IMR-90 (cell line): ENCODE measurements around the gene STK32A. TPM values are rescaled to one million over a fixed set of nuclear protein-coding genes. Genes with fewer than 3 reads are reported as not detected.

ENCODE experiments used
- ATAC-seq: fragments of 200-7000 bp; cut with Tn5 transposase; 2 replicates; pipeline ENCODE4 v1.9.1; 2020; ENCODE audit warnings: low read depth, mild to moderate bottlenecking, moderate library complexity
- BruUV-seq: library from RNA; stranded (reverse); fragments of 400-500 nt; replicated peaks from 2 replicates; lab custom pipeline; 2021; lab: Mats Ljungman, UMichigan
- CTCF ChIA-PET: fragments of 300-600 bp; formaldehyde crosslinking; extraction: SDS; loops from one replicate; lab custom pipeline; 2021; ENCODE audit warnings: antibody characterized with exemption; lab: Yijun Ruan, JAX
- POLR2A ChIA-PET: fragments of 300-600 bp; sonication (Branson Sonifier 250); formaldehyde crosslinking; loops from one replicate; lab custom pipeline; 2022; ENCODE audit warnings: antibody characterized with exemption; ENCODE audit not compliant: unreplicated experiment; lab: Charles Lee
- DNase-seq: peaks from one replicate; pipeline ENCODE4 v3.0.0; 2013
- H2AFZ ChIP-seq: replicated peaks from 2 replicates; pipeline ENCODE3; 2013; ENCODE audit warnings: low read length, mild to moderate bottlenecking; ENCODE audit not compliant: poor library complexity
- H2AK5ac ChIP-seq: 2 replicates; pipeline ENCODE4 v1.6.1; 2013; ENCODE audit warnings: low read depth, low read length, inconsistent platforms
- H2AK9ac ChIP-seq: replicated peaks from 2 replicates; pipeline ENCODE3; 2013; ENCODE audit warnings: mild to moderate bottlenecking, low read depth, low read length, moderate library complexity; ENCODE audit not compliant: poor library complexity
- H2BK120ac ChIP-seq: 2 replicates; pipeline ENCODE4 v1.6.1; 2013; ENCODE audit warnings: low read depth, low read length, inconsistent platforms
- H2BK15ac ChIP-seq: 3 replicates; pipeline ENCODE4 v1.6.1; 2013; ENCODE audit warnings: low read depth, low read length, inconsistent platforms
- H2BK20ac ChIP-seq: 2 replicates; pipeline ENCODE4 v1.6.1; 2013; ENCODE audit warnings: low read depth, mild to moderate bottlenecking, inconsistent platforms, low read length, moderate library complexity
- H2BK5ac ChIP-seq: 2 replicates; pipeline ENCODE4 v1.6.1; 2013; ENCODE audit warnings: mild to moderate bottlenecking, low read depth, low read length, inconsistent platforms; ENCODE audit not compliant: poor library complexity, severe bottlenecking
- H3K14ac ChIP-seq: replicated peaks from 2 replicates; pipeline ENCODE4 v1.6.1; 2013; ENCODE audit warnings: low read depth, low read length, inconsistent platforms
- H3K18ac ChIP-seq: 2 replicates; pipeline ENCODE4 v1.6.1; 2013; ENCODE audit warnings: low read depth, low read length, control low read depth
- H3K23ac ChIP-seq: 2 replicates; pipeline ENCODE4 v1.6.1; 2013; ENCODE audit warnings: low read depth, low read length, inconsistent platforms
- H3K27ac ChIP-seq: 2 replicates; pipeline ENCODE4 v1.5.1; 2013; ENCODE audit warnings: mild to moderate bottlenecking, control low read depth, low read length; ENCODE audit not compliant: insufficient read depth
- H3K27me3 ChIP-seq: 2 replicates; pipeline ENCODE4 v1.6.1; 2013; ENCODE audit warnings: low read length; ENCODE audit not compliant: control insufficient read depth, insufficient read depth
- H3K36me3 ChIP-seq: 2 replicates; pipeline ENCODE4 v1.6.1; 2013; ENCODE audit warnings: low read length, mixed read lengths; ENCODE audit not compliant: control insufficient read depth, insufficient read depth
- H3K4ac ChIP-seq: 2 replicates; pipeline ENCODE4 v1.6.1; 2013; ENCODE audit warnings: low read depth, low read length, inconsistent platforms
- H3K4me1 ChIP-seq: 2 replicates; pipeline ENCODE4 v1.6.1; 2013; ENCODE audit warnings: low read length, mixed read lengths; ENCODE audit not compliant: control insufficient read depth, insufficient read depth
- H3K4me2 ChIP-seq: 2 replicates; pipeline ENCODE4 v1.6.1; 2013; ENCODE audit warnings: low read depth, mild to moderate bottlenecking, control low read depth, low read length, moderate library complexity
- H3K4me3 ChIP-seq: 2 replicates; pipeline ENCODE4 v1.5.1; 2013; ENCODE audit warnings: low read depth, mild to moderate bottlenecking, control low read depth, low read length, moderate library complexity; ENCODE audit not compliant: insufficient read depth
- H3K56ac ChIP-seq: 2 replicates; pipeline ENCODE4 v1.6.1; 2013; ENCODE audit warnings: low read length, inconsistent platforms; ENCODE audit not compliant: insufficient read depth; ENCODE audit errors: extremely low read depth
- H3K79me1 ChIP-seq, 2 experiments: 2 replicates each; pipeline ENCODE4 v1.6.1; 2013; ENCODE audit warnings: low read length in 2 of 2, inconsistent platforms in 1 of 2, low read depth in 1 of 2
- H3K9ac ChIP-seq: 2 replicates; pipeline ENCODE4 v1.6.1; 2013; ENCODE audit warnings: low read depth, low read length, control low read depth
- H3K9me1 ChIP-seq: 2 replicates; pipeline ENCODE4 v1.6.1; 2013; ENCODE audit warnings: low read length, inconsistent platforms; ENCODE audit not compliant: insufficient read depth
- H3K9me3 ChIP-seq: 2 replicates; pipeline ENCODE4 v1.6.1; 2013; ENCODE audit warnings: low read length; ENCODE audit not compliant: control insufficient read depth, insufficient read depth
- H4K20me1 ChIP-seq: 2 replicates; pipeline ENCODE4 v1.6.1; 2013; ENCODE audit warnings: low read length, inconsistent platforms; ENCODE audit not compliant: insufficient read depth
- H4K5ac ChIP-seq: 2 replicates; pipeline ENCODE4 v1.6.1; 2013; ENCODE audit warnings: mild to moderate bottlenecking, low read depth, low read length, control low read depth
- H4K8ac ChIP-seq, 2 experiments: 2 replicates each; pipeline ENCODE4 v1.6.1; 2013; ENCODE audit warnings: low read depth in 2 of 2, low read length in 2 of 2, control low read depth in 1 of 2, inconsistent platforms in 1 of 2
- H4K91ac ChIP-seq: 2 replicates; pipeline ENCODE4 v1.6.1; 2013; ENCODE audit warnings: low read depth, low read length, inconsistent platforms; ENCODE audit not compliant: insufficient read depth
- CEBPB ChIP-seq: IDR thresholded peaks from 2 replicates; pipeline ENCODE4 v1.6.1; 2012; ENCODE audit warnings: low read depth, low read length, improper control_type of control experiment
- CHD1 ChIP-seq: IDR thresholded peaks from 2 replicates; pipeline ENCODE4 v1.6.1; 2012; ENCODE audit warnings: low read depth, low read length, improper control_type of control experiment
- FOS ChIP-seq: fragments of 150-350 bp; IDR thresholded peaks from 2 replicates; pipeline ENCODE4 v1.6.1; 2016; ENCODE audit warnings: low read depth, low read length
- MAFK ChIP-seq: IDR thresholded peaks from 2 replicates; pipeline ENCODE4 v1.6.1; 2012; ENCODE audit warnings: low read depth, low read length, improper control_type of control experiment
- MXI1 ChIP-seq: IDR thresholded peaks from 2 replicates; pipeline ENCODE4 v1.6.1; 2012; ENCODE audit warnings: low read depth, mild to moderate bottlenecking, low read length, moderate library complexity, borderline replicate concordance
- NFE2L2 ChIP-seq: fragments of 150-350 bp; IDR thresholded peaks from 2 replicates; pipeline ENCODE4 v1.6.1; 2016; ENCODE audit warnings: low read depth, mild to moderate bottlenecking, low read length
- POLR2A ChIP-seq: IDR thresholded peaks from 2 replicates; pipeline ENCODE4 v1.6.1; 2012; ENCODE audit warnings: mild to moderate bottlenecking, low read depth, low read length
- RAD21 ChIP-seq: IDR thresholded peaks from 2 replicates; pipeline ENCODE4 v1.6.1; 2012; ENCODE audit warnings: low read length, improper control_type of control experiment
- RCOR1 ChIP-seq: IDR thresholded peaks from 2 replicates; pipeline ENCODE4 v1.6.1; 2012; ENCODE audit warnings: mild to moderate bottlenecking, low read length, improper control_type of control experiment; ENCODE audit not compliant: insufficient replicate concordance
- RFX5 ChIP-seq: IDR thresholded peaks from 2 replicates; pipeline ENCODE4 v1.8.0; 2012; ENCODE audit warnings: low read depth, mild to moderate bottlenecking, low read length, moderate library complexity
- SMC3 ChIP-seq: fragments of 150-350 bp; IDR thresholded peaks from 2 replicates; pipeline ENCODE4 v1.6.1; 2016; ENCODE audit warnings: low read depth, mild to moderate bottlenecking, antibody characterized with exemption, low read length, moderate library complexity
- WGBS, 2 experiments: methylation state at CpG; one replicate each; pipeline versions ENCODE4 v1.1.5 to v1.1.7; 2013; ENCODE audit warnings: missing lambda C conversion rate in 2 of 2; ENCODE audit not compliant: insufficient read length in 1 of 2; ENCODE audit errors: extremely low coverage in 2 of 2; 5-methylcytosine and 5-hydroxymethylcytosine counted together
- dilution Hi-C: fragments of 300-500 bp; cut with HindIII; formaldehyde crosslinking; loops from one replicate; pipeline ENCODE4 v1.14.3; 2018; ENCODE audit warnings: low sequenced_read_pairs; ENCODE audit not compliant: unreplicated experiment
- in situ Hi-C: fragments of 300-500 bp; cut with MboI; formaldehyde crosslinking; loops from 3 replicates; pipeline ENCODE4 v1.14.3; 2019; ENCODE audit warnings: low sequenced_read_pairs, inconsistent platforms, mixed read lengths
- intact Hi-C: fragments of 100-400 bp; cut with micrococcal nuclease; formaldehyde crosslinking; loops from 2 replicates; pipeline ENCODE4 v1.10.0; 2022
- polyA plus RNA-seq, 3 experiments: library from polyadenylated mRNA; depleted of rRNA; stranded (reverse); fragments of >200 nt; gene quantifications; 2 replicates each; pipeline ENCODE4 v1.2.3, GENCODE V29; 2012; ENCODE audit warnings: low replicate concordance in 1 of 3
- total RNA-seq: library from RNA; depleted of rRNA; stranded (reverse); fragments of >200 nt; gene quantifications from 2 replicates; pipeline ENCODE4 v1.2.3, GENCODE V29; 2012
- TF ChIP-seq, protein P1 (sequence below): fragments of 150-350 bp; IDR thresholded peaks from 2 replicates; pipeline ENCODE4 v1.6.1; 2017; ENCODE audit warnings: mild to moderate bottlenecking, antibody characterized with exemption, low read length, low read depth
- TF ChIP-seq, protein P2 (sequence below): conservative IDR thresholded peaks from 2 replicates; pipeline ENCODE4 v1.5.1; 2012; ENCODE audit warnings: mild to moderate bottlenecking, low read depth, low read length, improper control_type of control experiment

Gene STK32A
- total and polyA plus RNA-seq, 2 of the 4 experiments (the other 2 are of a cell fraction): 0.12 to 0.18 TPM

DNA sequence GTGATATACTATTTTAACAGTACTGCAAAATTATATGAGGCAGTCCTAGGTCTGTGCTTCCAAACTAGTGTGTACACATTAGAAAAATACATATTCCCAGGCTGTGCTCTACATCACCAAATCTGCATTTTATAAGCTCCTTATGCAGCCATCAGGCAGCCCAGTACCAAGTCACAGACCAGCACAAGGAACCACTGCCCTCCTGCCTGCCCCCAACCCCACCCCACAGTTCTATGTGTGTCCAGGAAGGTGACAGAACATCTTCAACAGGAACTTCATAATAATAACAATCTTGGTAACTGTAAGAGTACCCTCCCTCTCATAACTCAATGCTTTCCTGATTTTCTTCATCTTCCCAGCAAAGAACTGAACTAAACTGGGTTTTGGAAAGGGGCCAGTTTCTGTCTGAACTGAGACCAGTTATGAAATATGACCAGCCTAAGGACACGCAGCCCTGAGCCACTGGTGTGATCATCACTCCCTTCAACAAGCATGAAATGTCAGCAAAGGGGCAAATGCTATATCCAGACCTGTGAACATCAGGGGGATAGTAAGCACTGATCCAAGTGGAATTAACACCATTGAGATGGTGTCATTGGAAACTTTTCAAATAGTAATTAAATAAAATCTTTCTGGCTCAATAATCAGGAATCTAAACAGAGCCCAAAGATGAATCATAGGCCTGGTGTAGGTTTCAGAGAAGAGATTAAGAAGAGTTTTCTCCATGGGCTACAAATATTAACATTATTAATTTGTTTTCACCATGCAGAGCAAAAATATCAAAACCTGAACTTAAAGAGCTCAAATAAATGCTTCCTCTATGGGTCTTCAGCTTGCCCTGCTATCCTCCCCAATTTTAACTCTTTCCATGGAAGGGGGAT is 192.9 kb downstream of the STK32A start (continued):
- no peak for TF ChIP-seq SMC3

DNA sequence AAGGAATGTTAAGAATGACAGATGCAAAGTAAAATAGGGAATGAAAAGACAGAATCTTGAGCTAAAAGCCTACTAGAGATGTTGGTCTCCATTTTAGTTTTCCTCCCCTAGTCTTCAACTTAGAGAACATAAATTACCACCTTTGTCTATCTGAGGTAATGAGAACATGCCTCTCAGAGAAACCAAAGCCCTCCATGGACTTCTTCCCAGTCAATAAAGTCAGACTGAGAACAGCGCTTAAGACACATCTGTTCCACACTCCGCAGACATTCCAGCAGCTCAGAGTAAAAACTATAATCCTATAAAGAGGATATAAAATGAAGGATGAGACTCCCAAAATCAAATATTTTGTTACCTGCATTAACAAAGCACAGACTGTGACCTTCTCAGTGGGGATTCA is 195.8 kb downstream of the STK32A start:
- no peak overlapping the region for H2BK5ac ChIP-seq
- no peak overlapping the region for H2AK9ac ChIP-seq
- H3K79me1 ChIP-seq: peaks cover 35 to 53% of the 10 kb centered on the region in 2 experiments
- H3K9me1 ChIP-seq: no peaks in the 10 kb centered on the region; the same call in 1 of the 2 replicates
- no peak overlapping the region for H4K5ac ChIP-seq
- no peak overlapping the region for H3K23ac ChIP-seq
- BruUV-seq: no TSS peak
- no peak overlapping the region for H3K4me3 ChIP-seq
- no peaks in the 10 kb centered on the region for H3K9me3 ChIP-seq
- POLR2A ChIA-PET: no interaction called here
- CTCF ChIA-PET: no interaction called here
- H3K14ac ChIP-seq: no peak overlapping the region
- no peak overlapping the region for H2BK120ac ChIP-seq
- no peak overlapping the region for H2AFZ ChIP-seq
- no peak overlapping the region for H2AK5ac ChIP-seq
- H3K9ac ChIP-seq: no peak overlapping the region
- no peak overlapping the region for H4K8ac ChIP-seq
- ATAC-seq (no peak), DNase-seq (no peak)
- peaks cover 9% of the 10 kb centered on the region for H3K4me1 ChIP-seq
- WGBS, 2 experiments: no CpG with 5 or more reads among the region's 2 CpGs
- no peak overlapping the region for H3K4me2 ChIP-seq
- no peak overlapping the region for H2BK20ac ChIP-seq
- no peaks in the 10 kb centered on the region for H3K27me3 ChIP-seq
- H4K91ac ChIP-seq: no peak overlapping the region
- intact Hi-C loops: no loop called here
- no peak overlapping the region for H2BK15ac ChIP-seq
- dilution Hi-C loops: no loop called here
- H3K27ac ChIP-seq: no peak overlapping the region
- H3K36me3 ChIP-seq: no peaks in the 10 kb centered on the region
- no peak overlapping the region for H3K56ac ChIP-seq
- H4K20me1 ChIP-seq: no peaks in the 10 kb centered on the region
- H3K4ac ChIP-seq: no peak overlapping the region
- in situ Hi-C loops: no loop called here
- no peak overlapping the region for H3K18ac ChIP-seq
- TF ChIP-seq FOS (no peak), MAFK (no peak), RFX5 (no peak), SMC3 (no peak), CEBPB (no peak), RAD21 (no peak), CHD1 (no peak), NFE2L2 (no peak), MXI1 (no peak), POLR2A (no peak), RCOR1 (no peak)
- TF ChIP-seq, protein P1, sequence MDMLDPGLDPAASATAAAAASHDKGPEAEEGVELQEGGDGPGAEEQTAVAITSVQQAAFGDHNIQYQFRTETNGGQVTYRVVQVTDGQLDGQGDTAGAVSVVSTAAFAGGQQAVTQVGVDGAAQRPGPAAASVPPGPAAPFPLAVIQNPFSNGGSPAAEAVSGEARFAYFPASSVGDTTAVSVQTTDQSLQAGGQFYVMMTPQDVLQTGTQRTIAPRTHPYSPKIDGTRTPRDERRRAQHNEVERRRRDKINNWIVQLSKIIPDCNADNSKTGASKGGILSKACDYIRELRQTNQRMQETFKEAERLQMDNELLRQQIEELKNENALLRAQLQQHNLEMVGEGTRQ: no peak
- TF ChIP-seq, protein P2, sequence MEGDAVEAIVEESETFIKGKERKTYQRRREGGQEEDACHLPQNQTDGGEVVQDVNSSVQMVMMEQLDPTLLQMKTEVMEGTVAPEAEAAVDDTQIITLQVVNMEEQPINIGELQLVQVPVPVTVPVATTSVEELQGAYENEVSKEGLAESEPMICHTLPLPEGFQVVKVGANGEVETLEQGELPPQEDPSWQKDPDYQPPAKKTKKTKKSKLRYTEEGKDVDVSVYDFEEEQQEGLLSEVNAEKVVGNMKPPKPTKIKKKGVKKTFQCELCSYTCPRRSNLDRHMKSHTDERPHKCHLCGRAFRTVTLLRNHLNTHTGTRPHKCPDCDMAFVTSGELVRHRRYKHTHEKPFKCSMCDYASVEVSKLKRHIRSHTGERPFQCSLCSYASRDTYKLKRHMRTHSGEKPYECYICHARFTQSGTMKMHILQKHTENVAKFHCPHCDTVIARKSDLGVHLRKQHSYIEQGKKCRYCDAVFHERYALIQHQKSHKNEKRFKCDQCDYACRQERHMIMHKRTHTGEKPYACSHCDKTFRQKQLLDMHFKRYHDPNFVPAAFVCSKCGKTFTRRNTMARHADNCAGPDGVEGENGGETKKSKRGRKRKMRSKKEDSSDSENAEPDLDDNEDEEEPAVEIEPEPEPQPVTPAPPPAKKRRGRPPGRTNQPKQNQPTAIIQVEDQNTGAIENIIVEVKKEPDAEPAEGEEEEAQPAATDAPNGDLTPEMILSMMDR: no peak
